HG03521 (cell line): ENCODE measurements around the gene OR4D9.
"Not testable (repeated sequence)": the region's sequence is repeated elsewhere in the genome, so short reads cannot be mapped to it uniquely, and the experiment has no call there.

Experiments
- ATAC-seq: cut with Tn5 transposase; IDR thresholded peaks from one replicate; pipeline ENCODE4 v1.9.1; 2021; ENCODE audit warnings: mild to moderate bottlenecking, moderate library complexity; ENCODE audit not compliant: unreplicated experiment

The OR4D9 gene

DNA sequence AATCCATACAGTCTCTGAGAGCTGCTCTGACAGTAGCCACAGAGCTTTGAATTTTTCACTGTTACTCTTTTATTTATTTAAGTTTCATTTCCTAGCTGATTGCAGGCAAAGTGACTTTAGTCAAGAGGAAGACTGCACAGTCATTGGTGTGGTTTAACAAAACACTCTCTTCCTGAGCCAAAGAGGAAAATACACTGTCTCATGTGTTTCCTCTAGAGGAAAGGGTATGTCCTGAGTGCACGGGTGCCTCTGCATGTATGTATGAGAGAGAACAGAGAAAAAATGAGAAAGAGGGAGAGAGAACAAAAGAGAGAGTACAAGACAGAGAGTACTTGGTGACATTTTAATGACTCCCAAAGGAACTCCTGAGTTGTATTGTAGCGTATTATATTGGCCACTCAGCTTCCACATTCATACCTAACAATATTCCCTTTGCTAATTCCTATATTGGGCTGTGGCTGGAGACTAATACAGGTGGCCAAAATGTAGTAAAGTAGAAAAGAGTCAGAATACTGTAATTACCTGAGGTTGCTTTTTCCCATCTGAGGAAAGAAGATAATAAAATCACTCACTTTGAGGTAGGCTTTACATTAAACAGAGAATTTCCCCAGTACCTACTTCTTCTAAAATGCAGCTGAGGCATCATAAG is at the start of gene OR4D9:
OR4D9 (plus strand) TSS at position 599 of the 649 bp plus-strand sequence. CDS start 3,374 bp downstream, outside the sequence.
- no peak for ATAC-seq

GRCh38 chr11:59463190-59463641 is 48.1 kb upstream of the OR4D9 start:
- no peak for ATAC-seq

GRCh38 chr11:59473015-59473414 is 38.3 kb upstream of the OR4D9 start, which contains the start of gene OR4D10:
TSS of gene OR4D10 (plus strand) at chr11:59473315. CDS start at chr11:59477430, 4,115 bp downstream.
- ATAC-seq = no peak

DNA sequence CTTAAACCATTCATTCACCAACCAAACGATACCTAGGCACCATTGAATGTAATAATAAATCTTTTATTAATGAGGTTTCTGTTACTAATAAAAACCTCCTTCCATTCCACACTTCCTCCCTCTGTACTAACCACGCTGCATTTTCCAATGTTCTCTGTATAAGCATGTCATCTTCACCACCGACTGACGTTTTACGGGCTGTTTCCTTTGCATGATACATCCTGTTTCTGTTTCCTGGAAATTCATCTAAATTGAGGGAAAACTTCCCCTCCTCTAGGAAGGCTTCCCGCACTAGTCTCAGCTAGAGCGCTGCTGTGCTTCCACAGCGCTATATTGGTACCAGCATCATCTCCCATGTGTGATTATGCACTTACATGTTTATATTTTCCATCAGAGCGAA is 36.2 kb upstream of the OR4D9 start:
- no peak for ATAC-seq

DNA sequence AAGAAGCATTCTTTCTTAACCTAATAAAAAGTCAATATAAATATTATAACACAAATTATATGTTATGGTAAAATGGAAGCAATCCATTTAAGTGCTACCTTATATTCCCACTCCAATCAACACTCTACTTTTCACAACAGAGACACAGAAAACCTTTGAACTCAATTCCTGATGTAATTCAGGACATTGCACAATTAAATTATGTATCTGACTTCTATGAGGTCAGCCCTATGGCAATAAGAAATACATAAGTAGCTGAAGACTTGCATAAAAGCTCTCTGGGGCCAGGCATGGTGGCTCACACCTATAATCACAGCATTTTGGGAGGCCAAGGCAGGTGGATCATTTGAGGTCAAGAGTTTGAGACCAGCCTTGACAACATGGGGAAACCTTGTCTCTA is 31.4 kb upstream of the OR4D9 start:
- no peak for ATAC-seq

GRCh38 chr11:59480359-59480758 is 31.0 kb upstream of the OR4D9 start:
- ATAC-seq = no peak

- no peak for ATAC-seq
Measured at GRCh38 chr11:59501931-59502330, 9.4 kb upstream of the OR4D9 start.

DNA sequence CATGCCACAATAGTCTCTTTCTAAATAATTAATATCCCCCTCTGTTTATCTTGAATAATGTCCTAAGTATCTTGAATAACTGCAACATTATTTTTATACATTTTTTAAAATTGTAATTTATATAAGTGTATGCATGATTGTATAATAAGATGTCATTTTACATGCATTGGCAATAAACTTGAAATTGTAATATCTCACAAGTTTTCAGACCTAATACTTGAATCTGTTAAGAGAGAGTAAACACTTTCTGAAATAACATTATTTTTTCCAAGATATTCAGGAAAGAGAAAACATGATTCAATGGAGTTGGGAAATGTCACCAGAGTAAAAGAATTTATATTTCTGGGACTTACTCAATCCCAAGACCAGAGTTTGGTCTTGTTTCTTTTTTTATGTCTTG is 8.1 kb upstream of the OR4D9 start, which contains the start of gene OR4D11:
OR4D11 (plus strand) TSS at position 301 of the 400 bp plus-strand sequence; CDS start at position 301, 0 bp downstream.
- no peak for ATAC-seq

DNA sequence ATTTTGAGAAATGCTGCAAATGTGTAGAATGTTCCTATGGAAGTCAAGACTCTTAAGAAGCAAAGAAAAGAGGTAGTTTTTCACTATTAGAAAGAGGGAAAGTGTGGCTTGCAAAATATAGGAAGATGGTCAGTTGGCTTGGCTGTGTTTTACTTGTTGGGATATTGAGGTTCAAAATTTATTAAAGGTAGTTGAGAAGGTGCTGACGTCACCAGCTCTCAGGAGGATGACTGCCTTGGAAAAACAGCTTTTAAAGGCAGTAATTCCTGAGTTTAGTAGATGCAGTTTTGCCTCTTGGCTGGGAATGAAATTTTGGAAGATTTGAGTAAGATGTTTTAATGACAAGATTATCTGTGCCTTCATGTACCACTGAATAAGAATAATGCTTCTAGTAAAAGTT is 336 bp downstream of the OR4D9 start:
- ATAC-seq = no peak

GRCh38 chr11:59520139-59520538 is 8.8 kb downstream of the OR4D9 start:
- not testable (repeated sequence) for ATAC-seq

- ATAC-seq = no peak
Measured at GRCh38 chr11:59520741-59521140, 9.4 kb downstream of the OR4D9 start.

GRCh38 chr11:59523541-59523940 is 12.2 kb downstream of the OR4D9 start:
- no peak for ATAC-seq

- ATAC-seq = no peak
Measured at GRCh38 chr11:59528711-59529110, 17.4 kb downstream of the OR4D9 start.

- ATAC-seq = no peak
Measured at GRCh38 chr11:59532620-59533019, 21.3 kb downstream of the OR4D9 start.

DNA sequence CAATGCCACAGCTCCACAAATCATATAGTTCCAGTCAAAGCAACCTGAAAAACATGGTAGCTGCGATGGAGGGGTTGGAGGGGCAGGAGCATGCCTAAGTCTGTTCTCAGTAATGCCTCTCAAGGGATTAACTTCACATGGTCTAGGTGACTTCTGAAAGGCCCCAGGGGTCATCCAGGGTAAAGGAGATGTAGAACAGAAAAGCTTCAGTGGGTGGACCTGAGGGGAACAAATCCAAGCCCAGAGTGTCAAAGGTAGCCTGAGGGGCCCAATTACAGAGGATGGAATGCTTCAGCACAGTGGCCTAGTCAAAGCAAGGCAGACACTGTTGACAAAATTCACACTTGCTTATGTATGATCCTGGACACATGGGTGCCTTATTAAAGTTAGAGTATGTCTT is 23.3 kb downstream of the OR4D9 start:
- no peak for ATAC-seq

DNA sequence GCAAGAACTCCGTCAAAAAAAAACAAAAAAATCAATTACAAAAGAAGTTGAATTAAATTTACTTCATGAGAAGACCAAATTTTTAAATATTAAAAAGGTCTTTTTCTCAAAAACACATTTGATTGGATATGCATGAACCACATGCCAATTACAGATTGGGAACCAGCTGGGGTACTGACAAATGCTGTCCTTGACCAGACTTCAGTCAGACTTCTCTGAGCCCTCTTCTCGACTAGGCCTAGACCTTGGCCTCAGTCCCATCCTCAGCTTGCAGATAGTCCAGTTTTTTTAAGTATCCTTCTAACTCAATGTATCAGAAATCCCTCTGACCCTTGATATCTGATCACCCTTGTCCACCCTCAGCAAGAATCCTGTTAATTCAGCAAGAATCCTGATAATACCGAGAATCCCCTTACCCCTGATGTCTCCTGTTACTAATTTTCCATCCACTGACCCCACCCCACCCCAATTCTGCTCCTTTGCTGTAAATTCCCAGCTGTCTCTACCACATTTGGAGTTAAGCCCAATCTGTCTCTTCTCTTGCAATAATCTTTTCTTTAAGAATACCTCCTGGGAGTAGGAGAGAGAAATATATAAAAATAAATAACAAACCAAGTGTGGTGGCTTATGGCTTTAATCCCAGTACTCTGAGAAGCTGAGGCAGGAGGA is 30.9 kb downstream of the OR4D9 start:
- ATAC-seq = no peak

DNA sequence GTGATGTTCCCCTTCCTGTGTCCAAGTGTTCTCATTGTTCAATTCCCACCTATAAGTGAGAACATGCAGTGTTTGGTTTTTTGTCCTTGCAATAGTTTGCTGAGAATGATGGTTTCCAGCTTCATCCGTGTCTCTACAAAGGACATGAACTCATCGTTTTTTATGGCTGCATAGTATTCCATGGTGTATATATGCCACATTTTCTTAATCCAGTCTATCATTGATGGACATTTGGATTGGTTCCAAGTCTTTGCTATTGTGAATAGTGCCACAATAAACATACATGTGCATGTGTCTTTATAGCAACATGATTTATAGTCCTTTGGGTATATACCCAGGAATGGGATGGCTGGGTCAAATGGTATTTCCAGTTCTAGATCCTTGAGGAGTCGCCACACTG is 32.4 kb downstream of the OR4D9 start:
- ATAC-seq = not testable (repeated sequence)

DNA sequence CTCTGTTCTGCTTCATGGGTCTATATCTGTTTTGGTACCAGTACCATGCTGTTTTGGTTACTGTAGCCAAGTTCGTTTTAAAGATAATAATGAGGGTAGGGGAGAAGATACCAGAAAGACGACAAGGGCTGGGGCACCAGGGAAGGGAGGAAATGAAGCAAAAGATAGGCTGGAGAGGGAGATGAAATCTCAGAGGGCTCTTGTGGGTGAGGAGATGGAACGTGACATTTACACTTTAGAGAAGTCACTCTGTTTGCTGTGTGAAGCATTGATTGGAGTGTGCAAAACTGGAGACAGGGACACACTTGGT is 33.5 kb downstream of the OR4D9 start:
- no peak for ATAC-seq

DNA sequence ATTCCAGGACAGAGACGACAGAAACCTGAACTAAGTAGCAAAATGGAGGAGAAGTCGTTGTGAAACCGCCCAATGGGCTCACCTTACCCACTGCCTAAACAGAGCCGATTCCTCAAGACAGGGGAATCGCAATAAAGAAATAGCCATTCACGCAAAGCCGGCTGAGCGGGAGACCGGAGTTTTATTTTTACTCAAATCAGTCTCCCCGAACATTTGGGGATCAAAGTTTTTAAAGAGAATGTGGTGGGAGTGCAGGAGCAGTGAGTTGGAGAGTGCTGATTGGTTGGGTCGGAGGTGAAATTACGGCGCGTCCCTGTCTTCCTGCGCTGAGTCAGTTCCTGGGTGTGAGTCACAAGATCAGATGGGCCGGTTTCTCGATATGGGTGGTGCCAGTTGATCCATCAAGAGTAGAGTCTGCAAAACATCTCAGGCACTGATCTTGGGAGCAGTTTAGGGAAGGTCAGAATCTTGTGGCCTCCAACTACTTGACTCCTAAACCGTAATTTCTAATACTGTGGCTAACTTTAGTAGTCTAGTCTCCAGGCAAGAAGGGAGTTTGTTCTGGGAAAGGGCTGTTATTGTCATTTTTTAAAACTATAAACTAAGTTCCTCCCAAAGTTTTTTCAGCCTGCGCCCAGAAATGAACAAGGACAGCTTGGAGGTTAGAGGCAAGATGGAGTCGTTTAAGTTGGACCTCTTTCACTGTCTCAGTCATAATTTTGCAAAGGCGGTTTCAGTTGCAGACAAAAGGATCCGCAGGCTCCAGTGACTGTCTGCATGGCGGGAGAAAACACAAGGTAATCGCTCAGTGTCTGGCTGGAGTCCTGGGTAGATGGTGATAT is 34.1 kb downstream of the OR4D9 start:
- ATAC-seq = no peak

- not testable (repeated sequence) for ATAC-seq
Measured at GRCh38 chr11:59547605-59548308, 36.4 kb downstream of the OR4D9 start.

DNA sequence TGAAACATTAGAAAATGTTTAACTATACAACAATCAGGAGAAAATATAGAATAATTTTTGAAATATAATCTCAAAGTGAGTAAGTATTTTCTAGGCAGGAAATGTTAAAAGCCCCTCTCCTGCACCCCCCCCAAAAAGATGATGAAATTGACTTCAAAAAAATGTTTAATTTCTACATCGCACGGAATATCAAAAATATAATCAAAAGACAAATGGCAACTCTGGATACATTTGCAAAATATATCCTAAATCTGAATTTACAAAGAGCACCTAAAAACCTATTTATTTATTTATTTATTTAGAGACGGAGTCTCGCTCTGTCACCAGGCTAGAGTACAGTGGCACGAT is 36.9 kb downstream of the OR4D9 start:
- ATAC-seq = no peak
